Measurements from ENCODE around the gene COL27A1. TPM values are rescaled to one million over a fixed set of nuclear protein-coding genes. Genes with fewer than 3 reads are reported as not detected.

The COL27A1 gene
- total RNA-seq, 1 donor from 2014 or later = 8.5 TPM

GRCh38 chr9:114269023-114269422 lies 113.7 kb downstream of the COL27A1 start:
- no peak for DNase-seq (ENCODE audit: low read depth)
- no peak overlapping the region for H3K4me3 ChIP-seq (ENCODE audit: low read depth, low read length)
- TF ChIP-seq, protein P1, sequence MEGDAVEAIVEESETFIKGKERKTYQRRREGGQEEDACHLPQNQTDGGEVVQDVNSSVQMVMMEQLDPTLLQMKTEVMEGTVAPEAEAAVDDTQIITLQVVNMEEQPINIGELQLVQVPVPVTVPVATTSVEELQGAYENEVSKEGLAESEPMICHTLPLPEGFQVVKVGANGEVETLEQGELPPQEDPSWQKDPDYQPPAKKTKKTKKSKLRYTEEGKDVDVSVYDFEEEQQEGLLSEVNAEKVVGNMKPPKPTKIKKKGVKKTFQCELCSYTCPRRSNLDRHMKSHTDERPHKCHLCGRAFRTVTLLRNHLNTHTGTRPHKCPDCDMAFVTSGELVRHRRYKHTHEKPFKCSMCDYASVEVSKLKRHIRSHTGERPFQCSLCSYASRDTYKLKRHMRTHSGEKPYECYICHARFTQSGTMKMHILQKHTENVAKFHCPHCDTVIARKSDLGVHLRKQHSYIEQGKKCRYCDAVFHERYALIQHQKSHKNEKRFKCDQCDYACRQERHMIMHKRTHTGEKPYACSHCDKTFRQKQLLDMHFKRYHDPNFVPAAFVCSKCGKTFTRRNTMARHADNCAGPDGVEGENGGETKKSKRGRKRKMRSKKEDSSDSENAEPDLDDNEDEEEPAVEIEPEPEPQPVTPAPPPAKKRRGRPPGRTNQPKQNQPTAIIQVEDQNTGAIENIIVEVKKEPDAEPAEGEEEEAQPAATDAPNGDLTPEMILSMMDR (conservative IDR thresholded peaks at IDR 0.05; ENCODE audit: low read depth, low read length) = no peak

- H3K4me3 ChIP-seq (ENCODE audit: low read depth, low read length) = no peak overlapping the region
- DNase-seq (ENCODE audit: low read depth) = no peak
- TF ChIP-seq, protein P1 (conservative IDR thresholded peaks at IDR 0.05; ENCODE audit: low read depth, low read length) = no peak
Observed at GRCh38 chr9:114270120-114270975, 115.0 kb downstream of the COL27A1 start.

- no peak overlapping the region for H3K4me3 ChIP-seq (ENCODE audit: low read depth, low read length)
- DNase-seq (ENCODE audit: low read depth) = no peak
- TF ChIP-seq, protein P1 (conservative IDR thresholded peaks at IDR 0.05; ENCODE audit: low read depth, low read length) = peak; percentile 44
Observed at GRCh38 chr9:114271556-114272510, 116.5 kb downstream of the COL27A1 start.

DNA sequence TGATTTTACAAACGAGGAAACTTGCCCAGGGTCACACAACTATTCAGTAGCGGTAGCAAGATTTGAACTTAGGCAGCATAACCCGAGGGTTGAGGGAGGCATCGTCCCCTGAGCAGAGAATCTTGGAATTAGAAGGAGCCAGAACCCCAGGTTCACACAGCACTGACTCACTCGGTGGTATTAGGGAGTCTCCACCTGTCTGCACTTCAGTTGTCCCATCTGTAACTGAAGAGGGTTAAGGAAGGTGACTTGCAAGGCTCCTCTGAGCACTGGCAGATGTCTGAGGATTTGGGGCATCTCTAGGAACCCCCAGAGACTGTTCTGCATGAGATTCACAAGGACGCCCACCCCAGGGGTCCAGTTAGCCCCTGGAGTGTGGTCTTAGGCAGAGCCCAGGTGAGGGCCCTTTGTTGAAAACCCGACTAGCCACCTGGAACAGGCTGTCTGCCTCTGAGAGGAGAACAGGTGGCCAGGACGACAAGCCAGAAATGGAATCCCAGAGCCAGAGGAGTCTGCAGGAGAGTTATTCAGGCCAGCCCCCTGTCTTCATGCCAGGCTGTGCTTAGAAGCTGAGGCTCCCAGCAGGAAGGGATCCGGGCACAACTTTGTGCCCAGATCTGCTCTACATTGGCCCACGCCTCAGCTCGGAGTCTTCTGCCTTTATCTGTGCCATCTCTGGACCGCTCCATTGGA lies 117.5 kb downstream of the COL27A1 start:
- no peak overlapping the region for H3K4me3 ChIP-seq (ENCODE audit: low read depth, low read length)
- TF ChIP-seq, protein P1 (conservative IDR thresholded peaks at IDR 0.05; ENCODE audit: low read depth, low read length) = no peak
- no peak for DNase-seq (ENCODE audit: low read depth)

GRCh38 chr9:114273461-114273881 lies 118.1 kb downstream of the COL27A1 start:
- H3K4me3 ChIP-seq (ENCODE audit: low read depth, low read length) = no peak overlapping the region
- DNase-seq (ENCODE audit: low read depth) = no peak
- TF ChIP-seq, protein P1 (conservative IDR thresholded peaks at IDR 0.05; ENCODE audit: low read depth, low read length) = no peak

DNA sequence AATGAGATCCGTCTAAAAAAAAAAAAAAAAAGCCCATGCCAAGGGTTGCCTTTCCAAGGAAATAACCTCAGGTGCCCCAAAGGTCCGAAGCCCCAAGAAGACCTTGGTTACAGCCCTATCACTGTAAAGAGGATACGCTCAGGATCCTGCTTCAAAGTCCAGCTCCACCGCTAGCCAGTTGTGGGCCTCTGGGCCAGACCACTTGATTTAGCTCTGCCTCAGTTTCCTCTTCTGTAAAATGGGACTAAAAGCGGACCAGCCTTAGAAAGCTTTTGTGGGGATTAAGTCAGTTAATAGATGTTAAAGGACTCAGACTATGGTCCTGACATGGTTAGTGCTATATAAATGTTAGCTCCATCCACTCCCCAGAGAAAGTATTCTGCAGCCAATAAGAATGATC lies 118.9 kb downstream of the COL27A1 start:
- no peak overlapping the region for H3K4me3 ChIP-seq (ENCODE audit: low read depth, low read length)
- TF ChIP-seq, protein P1 (conservative IDR thresholded peaks at IDR 0.05; ENCODE audit: low read depth, low read length) = no peak
- no peak for DNase-seq (ENCODE audit: low read depth)

Data from epithelial cell of proximal tubule (primary cell).